GM12878 (cell line): ENCODE measurements around the gene RNF115. TPM values are rescaled to one million over a fixed set of nuclear protein-coding genes. Genes with fewer than 3 reads are reported as not detected.

ENCODE experiments used
- ATAC-seq: fragments of 200-7000 bp; cut with Tn5 transposase; 3 replicates; pipeline ENCODE4 v1.9.1; 2020; ENCODE audit warnings: mild to moderate bottlenecking, moderate library complexity
- BruUV-seq: library from RNA; stranded (reverse); fragments of 400-500 nt; replicated peaks from 2 replicates; lab custom pipeline; 2021; lab: Mats Ljungman, UMichigan
- CTCF ChIA-PET: fragments of 300-600 bp; sonication (Branson Sonifier 250); formaldehyde crosslinking; extraction: SDS; loops from one replicate; lab custom pipeline; 2021; ENCODE audit warnings: inconsistent platforms; lab: Yijun Ruan, JAX
- POLR2A ChIA-PET: fragments of 350-600 bp; formaldehyde crosslinking; extraction: SDS; loops from one replicate; lab custom pipeline; 2021; ENCODE audit warnings: inconsistent platforms; lab: Charles Lee
- RAD21 ChIA-PET: fragments of 300-600 bp; sonication (Branson Sonifier 250); formaldehyde crosslinking; loops from one replicate; lab custom pipeline; 2023; ENCODE audit warnings: antibody characterized with exemption; ENCODE audit not compliant: unreplicated experiment; lab: Charles Lee
- SMC1A ChIA-PET: fragments of 300-600 bp; sonication (Branson Sonifier 250); formaldehyde crosslinking; loops from one replicate; lab custom pipeline; 2023; ENCODE audit not compliant: unreplicated experiment, uncharacterized antibody; lab: Charles Lee
- DNase-seq: peaks from one replicate; pipeline ENCODE4 v3.0.0-alpha.2; 2011; ENCODE audit warnings: low read depth, low spot score
- FAIRE-seq: peaks from 3 replicates; lab custom pipeline; 2011; peaks lifted over from hg19 to GRCh38; lab: Jason Lieb, UNC
- H2AFZ ChIP-seq: 2 replicates; pipeline ENCODE4 v1.6.0; 2011; ENCODE audit warnings: low read depth, low read length, control low read depth; ENCODE audit not compliant: control insufficient read depth
- H3K27ac ChIP-seq: 2 replicates; pipeline ENCODE4 v1.5.1; 2011; ENCODE audit warnings: control low read depth; ENCODE audit not compliant: control insufficient read depth, insufficient read depth
- H3K27me3 ChIP-seq, 2 experiments: replicated peaks in 1 of 2; 2 replicates each; pipeline versions ENCODE4 v1.6.0 to v1.6.1; 2011; ENCODE audit warnings: low read length in 1 of 2; ENCODE audit not compliant: control insufficient read depth in 2 of 2, insufficient read depth in 2 of 2
- H3K36me3 ChIP-seq, 2 experiments: 2 replicates each; pipeline ENCODE4 v1.5.1; 2011; ENCODE audit warnings: low read length in 1 of 2; ENCODE audit not compliant: control insufficient read depth in 2 of 2, insufficient read depth in 2 of 2
- H3K4me1 ChIP-seq: 2 replicates; pipeline ENCODE4 v1.6.1; 2011; ENCODE audit warnings: mild to moderate bottlenecking, low read length, moderate library complexity, mixed read lengths; ENCODE audit not compliant: control insufficient read depth, insufficient read depth
- H3K4me2 ChIP-seq: 2 replicates; pipeline ENCODE4 v1.6.0; 2011; ENCODE audit warnings: control low read depth; ENCODE audit not compliant: control insufficient read depth, insufficient read depth
- H3K4me3 ChIP-seq: fragments of 200-600 bp; sonication (generic); 2 replicates; pipeline ENCODE4 v1.5.1; 2016
- H3K79me2 ChIP-seq: 2 replicates; pipeline ENCODE4 v1.6.0; 2011; ENCODE audit warnings: low read length; ENCODE audit not compliant: control insufficient read depth, insufficient read depth
- H3K9ac ChIP-seq: 2 replicates; pipeline ENCODE4 v1.8.0; 2011; ENCODE audit warnings: low read length, control low read depth, mixed read lengths; ENCODE audit not compliant: control insufficient read depth, insufficient read depth
- H3K9me3 ChIP-seq: replicated peaks from 3 replicates; pipeline ENCODE4 v1.5.1; 2011; ENCODE audit warnings: mild to moderate bottlenecking, low read length; ENCODE audit not compliant: control insufficient read depth, insufficient read depth
- H4K20me1 ChIP-seq: 2 replicates; pipeline ENCODE4 v1.6.0; 2011; ENCODE audit not compliant: control insufficient read depth, insufficient read depth
- KLF5 ChIP-seq: fragments of 450-650 bp; IDR thresholded peaks from 2 replicates; pipeline ENCODE4 v1.6.1; 2014; ENCODE audit warnings: mild to moderate bottlenecking; ENCODE audit not compliant: partially characterized antibody
- MAX ChIP-seq: IDR thresholded peaks from 2 replicates; pipeline ENCODE4 v1.6.1; 2012; ENCODE audit warnings: low read depth, low read length, improper control_type of control experiment
- MEF2B ChIP-seq: fragments of 450-650 bp; IDR thresholded peaks from 2 replicates; pipeline ENCODE4 v1.6.1; 2018; ENCODE audit warnings: mild to moderate bottlenecking, moderate library complexity; ENCODE audit not compliant: partially characterized antibody, poor library complexity, severe bottlenecking
- MTA2 ChIP-seq: fragments of 450-650 bp; IDR thresholded peaks from 2 replicates; pipeline ENCODE4 v1.6.1; 2016; ENCODE audit warnings: low read depth, mild to moderate bottlenecking, moderate library complexity
- TAF1 ChIP-seq: IDR thresholded peaks from 2 replicates; pipeline ENCODE4 v1.6.1; 2011; ENCODE audit warnings: mild to moderate bottlenecking, low read depth, low read length, borderline replicate concordance
- WGBS: methylation state at CpG from one replicate; pipeline ENCODE4 v1.1.6; 2016; ENCODE audit warnings: low lambda C conversion rate; ENCODE audit not compliant: insufficient replicate concordance, insufficient coverage; ENCODE audit errors: missing lambda C conversion rate; 5-methylcytosine and 5-hydroxymethylcytosine counted together
- in situ Hi-C: fragments of 300-500 bp; cut with MboI; formaldehyde crosslinking; loops from 9 replicates; pipeline ENCODE4 v1.14.3; 2018; ENCODE audit warnings: mixed read lengths
- intact Hi-C: fragments of 100-400 bp; cut with micrococcal nuclease; formaldehyde crosslinking; loops from one replicate; pipeline ENCODE4 v1.14.2; 2022; ENCODE audit not compliant: unreplicated experiment
- microRNA-seq: library from miRNA; unstranded; fragments of <30 nt; microRNA quantifications from one replicate; pipeline ENCODE4, GENCODE V29; 2018
- polyA plus RNA-seq, 11 experiments: library from polyadenylated mRNA; depleted of rRNA in 4 of 11; unstranded in 6 of 11; stranded (reverse) in 5 of 11; fragments of >200 nt; fragmentation: Nextera tagmentation in 4 of 11; fragmentation: Illumina TruSeq in 1 of 11; extraction: Ambion mirVana in 4 of 11; extraction: Trizol in 1 of 11; gene quantifications; 1 replicate in 1 of 11; 2 replicates in 10 of 11; pipeline versions ENCODE4 v1.2.1 to v1.2.3, GENCODE V29; 2011 to 2016; ENCODE audit warnings: inconsistent platforms in 2 of 11, missing spikeins in 2 of 11, low read depth in 1 of 11
- small RNA-seq: library from RNA; depleted of rRNA; stranded (forward); fragments of <200 nt; gene quantifications from one replicate; pipeline ENCODE3, GENCODE V24; 2014
- total RNA-seq, 4 experiments: library from RNA; depleted of rRNA in 3 of 4; stranded (reverse); fragments of >200 nt in 3 of 4; fragmentation: Illumina TruSeq in 1 of 4; extraction: Trizol in 1 of 4; gene quantifications; 2 replicates each; pipeline versions ENCODE4 v1.2.1 to v1.2.3, GENCODE V29; 2013 to 2021

The RNF115 gene
- total and polyA plus RNA-seq, 10 of the 15 experiments (the other 5 are each of a cell fraction or from before 2014, with no cell fraction given) = 3.4 to 22.0 (median 12.9) TPM

DNA sequence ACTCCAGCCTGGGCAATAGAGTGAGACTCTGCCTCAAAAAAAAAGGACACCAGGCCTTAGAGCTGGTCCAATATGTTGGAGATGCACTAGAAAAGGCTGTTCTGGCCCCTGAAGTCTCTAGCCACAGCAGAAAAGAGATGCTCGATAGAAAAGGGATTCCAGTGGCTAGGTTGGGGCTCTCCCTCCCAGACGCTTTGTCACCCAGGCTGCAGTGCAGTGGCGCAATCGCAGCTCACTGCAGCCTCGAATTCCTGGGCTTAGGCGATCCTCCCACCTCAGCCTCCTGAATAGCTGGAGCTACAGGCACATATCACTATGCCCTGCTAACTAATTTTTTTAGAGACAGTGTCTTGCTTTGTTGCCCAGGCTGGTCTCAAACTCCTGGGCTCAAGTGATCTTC lies 135.0 kb downstream of the RNF115 start:
- POLR2A ChIA-PET = no interaction called here
- no peak overlapping the region for H3K27ac ChIP-seq
- H4K20me1 ChIP-seq = no peaks in the 10 kb centered on the region
- no peaks in the 10 kb centered on the region for H3K9me3 ChIP-seq
- no peaks in the 10 kb centered on the region for H3K79me2 ChIP-seq
- H3K27me3 ChIP-seq = no peaks in the 10 kb centered on the region
- H3K4me3 ChIP-seq = no peak overlapping the region
- H2AFZ ChIP-seq = no peak overlapping the region
- RAD21 ChIA-PET = no interaction called here
- CTCF ChIA-PET = interaction anchor here (1.1 to 2.0 kb wide), 2 partner anchors 31 to 32 kb away, joined by 3 to 5 read pairs; partner anchors contain the start of gene CD160
- intact Hi-C loops = no loop called here
- TF ChIP-seq KLF5 (no peak), MAX (no peak), MTA2 (no peak), MEF2B (no peak), TAF1 (no peak)
- no peak overlapping the region for H3K4me2 ChIP-seq
- no peak overlapping the region for H3K9ac ChIP-seq
- H3K4me1 ChIP-seq = peaks cover 15% of the 10 kb centered on the region
- ATAC-seq (no peak), DNase-seq (no peak), FAIRE-seq (no peak)
- 84% methylated on average over 6 of the region's 6 CpGs for WGBS
- no peaks in the 10 kb centered on the region for H3K36me3 ChIP-seq
- in situ Hi-C loops = no loop called here
- no TSS peak for BruUV-seq
- SMC1A ChIA-PET = interaction anchor here (2.8 kb wide), 1 partner anchor 20 kb away, joined by 7 read pairs; no protein-coding TSS in a partner anchor

Small RNA genes lying within 50 kb of the gene (microRNA-seq; reads per million reads assigned to microRNA genes)
- not detected for gene MIR6736

Small RNA genes lying within 50 kb of the gene (small RNA-seq; reads per million reads assigned to genes)
- gene MIR6736 = not detected

Other genes starting within 250 kb of the RNF115 start
Only the 7 nearest of the 15 such genes appear.
- gene POLR3C, start 105 bp upstream of the RNF115 start, total RNA-seq (2014; rRNA removed) = 30.8 and 32.0 TPM in 2 replicates
- 34.8 and 35.1 TPM in 2 replicates for gene POLR3C, start 105 bp upstream of the RNF115 start, total RNA-seq (2014; rRNA removed; fragmentation: Illumina TruSeq; extraction: Trizol)
- 32.9 and 34.5 TPM in 2 replicates for gene POLR3C, start 105 bp upstream of the RNF115 start, total RNA-seq (2021)
- 40.4 and 41.3 TPM in 2 replicates for gene POLR3C, start 105 bp upstream of the RNF115 start, polyA plus RNA-seq (2011; rRNA removed)
- 40.9 and 45.7 TPM in 2 replicates for gene POLR3C, start 105 bp upstream of the RNF115 start, polyA plus RNA-seq (2014; fragmentation: Illumina TruSeq; extraction: Trizol)
- 10 to 100 TPM; 13.0 to 21.1 TPM for gene POLR3C, start 105 bp upstream of the RNF115 start, polyA plus RNA-seq (2014; fragmentation: Nextera tagmentation; extraction: Ambion mirVana)
- 29.7 and 31.1 TPM in 2 replicates for gene POLR3C, start 105 bp upstream of the RNF115 start, polyA plus RNA-seq (2014; rRNA removed)
- gene POLR3C, start 105 bp upstream of the RNF115 start, polyA plus RNA-seq (2016; fragmentation: Nextera tagmentation; extraction: Ambion mirVana) = 10 to 100 TPM; 44.0 to 44.8 TPM
- gene NUDT17, start 21.5 kb upstream of the RNF115 start, total RNA-seq (2014; rRNA removed) = 3.8 and 5.1 TPM in 2 replicates
- 2.8 and 2.9 TPM in 2 replicates for gene NUDT17, start 21.5 kb upstream of the RNF115 start, total RNA-seq (2014; rRNA removed; fragmentation: Illumina TruSeq; extraction: Trizol)
- 3.1 and 4.3 TPM in 2 replicates for gene NUDT17, start 21.5 kb upstream of the RNF115 start, total RNA-seq (2021)
- gene NUDT17, start 21.5 kb upstream of the RNF115 start, polyA plus RNA-seq (2011; rRNA removed) = 3.0 and 4.4 TPM in 2 replicates
- gene NUDT17, start 21.5 kb upstream of the RNF115 start, polyA plus RNA-seq (2014; fragmentation: Illumina TruSeq; extraction: Trizol) = 3.3 and 4.4 TPM in 2 replicates
- gene NUDT17, start 21.5 kb upstream of the RNF115 start, polyA plus RNA-seq (2014; fragmentation: Nextera tagmentation; extraction: Ambion mirVana) = 1 to 10 TPM; 1.2 to 2.6 TPM
- gene NUDT17, start 21.5 kb upstream of the RNF115 start, polyA plus RNA-seq (2014; rRNA removed) = 4.7 and 6.3 TPM in 2 replicates
- gene NUDT17, start 21.5 kb upstream of the RNF115 start, polyA plus RNA-seq (2016; fragmentation: Nextera tagmentation; extraction: Ambion mirVana) = 1 to 10 TPM; 3.2 to 4.1 TPM
- 8.1 and 8.4 TPM in 2 replicates for gene PIAS3, start 35.0 kb upstream of the RNF115 start, total RNA-seq (2014; rRNA removed)
- gene PIAS3, start 35.0 kb upstream of the RNF115 start, total RNA-seq (2014; rRNA removed; fragmentation: Illumina TruSeq; extraction: Trizol) = 4.5 and 5.3 TPM in 2 replicates
- gene PIAS3, start 35.0 kb upstream of the RNF115 start, total RNA-seq (2021) = 9.7 and 10.1 TPM in 2 replicates
- 7.0 and 11.1 TPM in 2 replicates for gene PIAS3, start 35.0 kb upstream of the RNF115 start, polyA plus RNA-seq (2011; rRNA removed)
- 11.8 and 14.9 TPM in 2 replicates for gene PIAS3, start 35.0 kb upstream of the RNF115 start, polyA plus RNA-seq (2014; fragmentation: Illumina TruSeq; extraction: Trizol)
- 1 to 10 TPM in 1 of 2 experiments, under 1 TPM in 1; 0.85 to 1.6 TPM for gene PIAS3, start 35.0 kb upstream of the RNF115 start, polyA plus RNA-seq (2014; fragmentation: Nextera tagmentation; extraction: Ambion mirVana)
- gene PIAS3, start 35.0 kb upstream of the RNF115 start, polyA plus RNA-seq (2014; rRNA removed) = 11.5 and 12.1 TPM in 2 replicates
- gene PIAS3, start 35.0 kb upstream of the RNF115 start, polyA plus RNA-seq (2016; fragmentation: Nextera tagmentation; extraction: Ambion mirVana) = 10 to 100 TPM; 11.4 to 13.4 TPM
- not detected in 2 replicates for gene ANKRD35, start 61.8 kb upstream of the RNF115 start, total RNA-seq (2014; rRNA removed)
- gene ANKRD35, start 61.8 kb upstream of the RNF115 start, total RNA-seq (2014; rRNA removed; fragmentation: Illumina TruSeq; extraction: Trizol) = not detected in 2 replicates
- gene ANKRD35, start 61.8 kb upstream of the RNF115 start, total RNA-seq (2021) = 0.08 TPM in 1 of 2 replicates, not detected in the other
- gene ANKRD35, start 61.8 kb upstream of the RNF115 start, polyA plus RNA-seq (2011; rRNA removed) = 0.01 TPM in 1 of 2 replicates, not detected in the other
- gene ANKRD35, start 61.8 kb upstream of the RNF115 start, polyA plus RNA-seq (2014; fragmentation: Illumina TruSeq; extraction: Trizol) = not detected in 2 replicates
- gene ANKRD35, start 61.8 kb upstream of the RNF115 start, polyA plus RNA-seq (2014; fragmentation: Nextera tagmentation; extraction: Ambion mirVana) = not detected
- gene ANKRD35, start 61.8 kb upstream of the RNF115 start, polyA plus RNA-seq (2014; rRNA removed) = not detected in 2 replicates
- gene ANKRD35, start 61.8 kb upstream of the RNF115 start, polyA plus RNA-seq (2016; fragmentation: Nextera tagmentation; extraction: Ambion mirVana) = not detected
- 0.22 and 0.51 TPM in 2 replicates for gene ITGA10, start 86.0 kb upstream of the RNF115 start, total RNA-seq (2014; rRNA removed)
- gene ITGA10, start 86.0 kb upstream of the RNF115 start, total RNA-seq (2014; rRNA removed; fragmentation: Illumina TruSeq; extraction: Trizol) = 0.18 and 0.28 TPM in 2 replicates
- 0.49 and 0.53 TPM in 2 replicates for gene ITGA10, start 86.0 kb upstream of the RNF115 start, total RNA-seq (2021)
- 0.30 and 0.46 TPM in 2 replicates for gene ITGA10, start 86.0 kb upstream of the RNF115 start, polyA plus RNA-seq (2011; rRNA removed)
- gene ITGA10, start 86.0 kb upstream of the RNF115 start, polyA plus RNA-seq (2014; fragmentation: Illumina TruSeq; extraction: Trizol) = 0.16 and 0.43 TPM in 2 replicates
- gene ITGA10, start 86.0 kb upstream of the RNF115 start, polyA plus RNA-seq (2014; fragmentation: Nextera tagmentation; extraction: Ambion mirVana) = under 1 TPM; 0.02 to 0.16 TPM
- gene ITGA10, start 86.0 kb upstream of the RNF115 start, polyA plus RNA-seq (2014; rRNA removed) = 0.46 and 0.78 TPM in 2 replicates
- under 1 TPM; 0.36 to 0.39 TPM for gene ITGA10, start 86.0 kb upstream of the RNF115 start, polyA plus RNA-seq (2016; fragmentation: Nextera tagmentation; extraction: Ambion mirVana)
- gene PEX11B, start 94.6 kb upstream of the RNF115 start, total RNA-seq (2014; rRNA removed) = 26.7 and 30.9 TPM in 2 replicates
- gene PEX11B, start 94.6 kb upstream of the RNF115 start, total RNA-seq (2014; rRNA removed; fragmentation: Illumina TruSeq; extraction: Trizol) = 24.9 TPM in 2 replicates
- gene PEX11B, start 94.6 kb upstream of the RNF115 start, total RNA-seq (2021) = 31.1 and 33.2 TPM in 2 replicates
- gene PEX11B, start 94.6 kb upstream of the RNF115 start, polyA plus RNA-seq (2011; rRNA removed) = 129 and 132 TPM in 2 replicates
- gene PEX11B, start 94.6 kb upstream of the RNF115 start, polyA plus RNA-seq (2014; fragmentation: Illumina TruSeq; extraction: Trizol) = 36.6 and 42.2 TPM in 2 replicates
- gene PEX11B, start 94.6 kb upstream of the RNF115 start, polyA plus RNA-seq (2014; fragmentation: Nextera tagmentation; extraction: Ambion mirVana) = 10 to 100 TPM; 44.8 to 69.4 TPM
- 27.6 and 30.9 TPM in 2 replicates for gene PEX11B, start 94.6 kb upstream of the RNF115 start, polyA plus RNA-seq (2014; rRNA removed)
- 10 to 100 TPM; 48.0 to 52.9 TPM for gene PEX11B, start 94.6 kb upstream of the RNF115 start, polyA plus RNA-seq (2016; fragmentation: Nextera tagmentation; extraction: Ambion mirVana)
- 110 and 125 TPM in 2 replicates for gene RBM8A, start 103.4 kb upstream of the RNF115 start, total RNA-seq (2014; rRNA removed)
- gene RBM8A, start 103.4 kb upstream of the RNF115 start, total RNA-seq (2014; rRNA removed; fragmentation: Illumina TruSeq; extraction: Trizol) = 200 and 230 TPM in 2 replicates
- 176 and 180 TPM in 2 replicates for gene RBM8A, start 103.4 kb upstream of the RNF115 start, total RNA-seq (2021)
- 235 and 289 TPM in 2 replicates for gene RBM8A, start 103.4 kb upstream of the RNF115 start, polyA plus RNA-seq (2011; rRNA removed)
- gene RBM8A, start 103.4 kb upstream of the RNF115 start, polyA plus RNA-seq (2014; fragmentation: Illumina TruSeq; extraction: Trizol) = 191 and 262 TPM in 2 replicates
- 1,000 to 10,000 TPM in 1 of 2 experiments, 100 to 1,000 TPM in 1; 665 to 1,248 TPM for gene RBM8A, start 103.4 kb upstream of the RNF115 start, polyA plus RNA-seq (2014; fragmentation: Nextera tagmentation; extraction: Ambion mirVana)
- 178 and 198 TPM in 2 replicates for gene RBM8A, start 103.4 kb upstream of the RNF115 start, polyA plus RNA-seq (2014; rRNA removed)
- 100 to 1,000 TPM; 401 to 406 TPM for gene RBM8A, start 103.4 kb upstream of the RNF115 start, polyA plus RNA-seq (2016; fragmentation: Nextera tagmentation; extraction: Ambion mirVana)